Measurements from ENCODE around the gene TRIM58.
A peak's percentile ranks its signal among the peaks of the same experiment; 100 is the strongest.

Gene TRIM58

GRCh38 chr1:247825362-247825761 is 31.6 kb upstream of the TRIM58 start:
- Histone ChIP-seq H2BK12ac (ENCODE audit: low read length) (no peak overlapping the region), H4K12ac (ENCODE audit: low read depth, low read length) (no peak overlapping the region), H3K4me2 (ENCODE audit: low read length) (no peak overlapping the region), H3K27ac (ENCODE audit: low read depth, low read length) (no peak overlapping the region), H2BK5ac (ENCODE audit: low read depth, low read length, poor library complexity) (no peak overlapping the region), H3K14ac (ENCODE audit: low read length) (no peak overlapping the region), H3K36me3 (ENCODE audit: control insufficient read depth in 1 of 2, insufficient read depth in 2 of 2, low read length in 2 of 2) (no peaks in the 10 kb centered on the region), H3K4me3 (ENCODE audit: low read depth, low read length) (no peak overlapping the region), H2BK120ac (ENCODE audit: insufficient read depth, low read length, poor library complexity) (no peak overlapping the region), H3K23ac (ENCODE audit: low read length) (no peak overlapping the region), H3K9me3 (ENCODE audit: insufficient read depth, low read depth, low read length) (no peaks in the 10 kb centered on the region), H4K91ac (ENCODE audit: low read depth, low read length) (no peak overlapping the region), H4K8ac (ENCODE audit: low read depth, low read length) (no peak overlapping the region), H3K79me2 (ENCODE audit: control insufficient read depth, insufficient read depth, low read length, poor library complexity) (no peaks in the 10 kb centered on the region), H3K18ac (ENCODE audit: low read length) (no peak overlapping the region), H3K4me1 (ENCODE audit: control insufficient read depth in 1 of 2, insufficient read depth in 2 of 2, low read length in 2 of 2) (no peaks in the 10 kb centered on the region), H2AFZ (ENCODE audit: insufficient read depth, low read length, poor library complexity) (no peak overlapping the region), H3K27me3 (ENCODE audit: insufficient read depth, low read length) (no peaks in the 10 kb centered on the region), H3K79me1 (ENCODE audit: low read length) (no peaks in the 10 kb centered on the region), H3K4ac (ENCODE audit: low read depth, low read length) (no peak overlapping the region), H3K9ac (ENCODE audit: low read length) (no peak overlapping the region), H2AK5ac (ENCODE audit: low read length) (no peak overlapping the region)
- WGBS (ENCODE audit: extremely low coverage, insufficient coverage, insufficient read length): no CpG with 5 or more reads among the region's 13 CpGs
- DNase-seq: no peak

- no peak overlapping the region for H2BK120ac ChIP-seq (ENCODE audit: insufficient read depth, low read length, poor library complexity)
- H3K79me2 ChIP-seq (ENCODE audit: control insufficient read depth, insufficient read depth, low read length, poor library complexity): no peaks in the 10 kb centered on the region
- no CpG with 5 or more reads among the region's 1 CpG for whole genome bisulfite sequencing (ENCODE audit: extremely low coverage, insufficient coverage, insufficient read length)
- no peak overlapping the region for H4K12ac ChIP-seq (ENCODE audit: low read depth, low read length)
- no peak overlapping the region for H3K14ac ChIP-seq (ENCODE audit: low read length)
- H2BK12ac ChIP-seq (ENCODE audit: low read length): no peak overlapping the region
- H3K27me3 ChIP-seq (ENCODE audit: insufficient read depth, low read length): no peaks in the 10 kb centered on the region
- no peak overlapping the region for H3K23ac ChIP-seq (ENCODE audit: low read length)
- no peaks in the 10 kb centered on the region for H3K4me1 ChIP-seq (ENCODE audit: control insufficient read depth in 1 of 2, insufficient read depth in 2 of 2, low read length in 2 of 2)
- no peaks in the 10 kb centered on the region for H3K79me1 ChIP-seq (ENCODE audit: low read length)
- no peak for DNase-seq
- H3K4ac ChIP-seq (ENCODE audit: low read depth, low read length): no peak overlapping the region
- H4K91ac ChIP-seq (ENCODE audit: low read depth, low read length): no peak overlapping the region
- no peak overlapping the region for H2AK5ac ChIP-seq (ENCODE audit: low read length)
- H3K4me3 ChIP-seq (ENCODE audit: low read depth, low read length): no peak overlapping the region
- no peaks in the 10 kb centered on the region for H3K36me3 ChIP-seq (ENCODE audit: control insufficient read depth in 1 of 2, insufficient read depth in 2 of 2, low read length in 2 of 2)
- no peaks in the 10 kb centered on the region for H3K9me3 ChIP-seq (ENCODE audit: insufficient read depth, low read depth, low read length)
- no peak overlapping the region for H4K8ac ChIP-seq (ENCODE audit: low read depth, low read length)
- H3K18ac ChIP-seq (ENCODE audit: low read length): no peak overlapping the region
- H2BK5ac ChIP-seq (ENCODE audit: low read depth, low read length, poor library complexity): no peak overlapping the region
- no peak overlapping the region for H3K4me2 ChIP-seq (ENCODE audit: low read length)
- no peak overlapping the region for H3K27ac ChIP-seq (ENCODE audit: low read depth, low read length)
- H2AFZ ChIP-seq (ENCODE audit: insufficient read depth, low read length, poor library complexity): no peak overlapping the region
- H3K9ac ChIP-seq (ENCODE audit: low read length): no peak overlapping the region
Observed at GRCh38 chr1:247829656-247830055, 27.3 kb upstream of the TRIM58 start.

GRCh38 chr1:247833601-247834000 is 23.4 kb upstream of the TRIM58 start:
- Histone ChIP-seq H4K91ac (ENCODE audit: low read depth, low read length) (no peak overlapping the region), H3K36me3 (ENCODE audit: control insufficient read depth in 1 of 2, insufficient read depth in 2 of 2, low read length in 2 of 2) (no peaks in the 10 kb centered on the region), H3K18ac (ENCODE audit: low read length) (no peak overlapping the region), H3K14ac (ENCODE audit: low read length) (no peak overlapping the region), H3K9ac (ENCODE audit: low read length) (no peak overlapping the region), H2AFZ (ENCODE audit: insufficient read depth, low read length, poor library complexity) (no peak overlapping the region), H3K4me1 (ENCODE audit: control insufficient read depth in 1 of 2, insufficient read depth in 2 of 2, low read length in 2 of 2) (no peaks in the 10 kb centered on the region), H2BK12ac (ENCODE audit: low read length) (no peak overlapping the region), H4K8ac (ENCODE audit: low read depth, low read length) (no peak overlapping the region), H3K79me2 (ENCODE audit: control insufficient read depth, insufficient read depth, low read length, poor library complexity) (no peaks in the 10 kb centered on the region), H3K79me1 (ENCODE audit: low read length) (no peaks in the 10 kb centered on the region), H3K9me3 (ENCODE audit: insufficient read depth, low read depth, low read length) (no peaks in the 10 kb centered on the region), H3K4ac (ENCODE audit: low read depth, low read length) (no peak overlapping the region), H2BK120ac (ENCODE audit: insufficient read depth, low read length, poor library complexity) (no peak overlapping the region), H2AK5ac (ENCODE audit: low read length) (no peak overlapping the region), H4K12ac (ENCODE audit: low read depth, low read length) (no peak overlapping the region), H3K4me3 (ENCODE audit: low read depth, low read length) (peak overlapping the region; percentile 27), H3K27ac (ENCODE audit: low read depth, low read length) (no peak overlapping the region), H3K27me3 (ENCODE audit: insufficient read depth, low read length) (no peaks in the 10 kb centered on the region), H2BK5ac (ENCODE audit: low read depth, low read length, poor library complexity) (no peak overlapping the region), H3K23ac (ENCODE audit: low read length) (no peak overlapping the region), H3K4me2 (ENCODE audit: low read length) (no peak overlapping the region)
- DNase-seq: no peak
- WGBS (ENCODE audit: extremely low coverage, insufficient coverage, insufficient read length): no CpG with 5 or more reads among the region's 6 CpGs

DNA sequence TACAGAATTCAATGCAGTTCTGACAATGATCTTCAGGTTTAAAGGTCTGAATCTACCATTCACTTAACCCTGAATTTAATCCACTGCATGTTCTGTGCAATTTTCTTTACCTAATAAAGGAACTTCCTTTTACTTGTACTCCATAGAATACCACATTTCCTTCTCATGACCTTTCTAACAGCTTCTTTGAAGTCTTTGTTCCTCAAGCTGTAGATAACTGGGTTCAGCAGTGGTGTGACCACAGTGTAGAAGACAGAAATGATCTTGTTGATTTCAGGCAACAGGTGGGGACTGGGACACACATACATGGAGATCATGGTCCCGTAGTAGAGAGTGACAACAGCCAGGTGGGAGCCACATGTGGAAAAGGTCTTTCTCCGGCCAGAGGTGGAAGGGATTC is 16.2 kb upstream of the TRIM58 start:
- Histone ChIP-seq H4K8ac (ENCODE audit: low read depth, low read length) (no peak overlapping the region), H3K36me3 (ENCODE audit: control insufficient read depth in 1 of 2, insufficient read depth in 2 of 2, low read length in 2 of 2) (no peaks in the 10 kb centered on the region), H2BK120ac (ENCODE audit: insufficient read depth, low read length, poor library complexity) (no peak overlapping the region), H3K27ac (ENCODE audit: low read depth, low read length) (no peak overlapping the region), H3K23ac (ENCODE audit: low read length) (no peak overlapping the region), H3K27me3 (ENCODE audit: insufficient read depth, low read length) (no peaks in the 10 kb centered on the region), H3K9me3 (ENCODE audit: insufficient read depth, low read depth, low read length) (peaks cover 5% of the 10 kb centered on the region), H3K79me1 (ENCODE audit: low read length) (no peaks in the 10 kb centered on the region), H2AK5ac (ENCODE audit: low read length) (no peak overlapping the region), H4K12ac (ENCODE audit: low read depth, low read length) (no peak overlapping the region), H2AFZ (ENCODE audit: insufficient read depth, low read length, poor library complexity) (no peak overlapping the region), H2BK12ac (ENCODE audit: low read length) (no peak overlapping the region), H3K4me2 (ENCODE audit: low read length) (no peak overlapping the region), H4K91ac (ENCODE audit: low read depth, low read length) (no peak overlapping the region), H3K14ac (ENCODE audit: low read length) (no peak overlapping the region), H3K4me1 (ENCODE audit: control insufficient read depth in 1 of 2, insufficient read depth in 2 of 2, low read length in 2 of 2) (peaks cover 0 to 3% of the 10 kb centered on the region in 2 experiments), H2BK5ac (ENCODE audit: low read depth, low read length, poor library complexity) (no peak overlapping the region), H3K4ac (ENCODE audit: low read depth, low read length) (no peak overlapping the region), H3K4me3 (ENCODE audit: low read depth, low read length) (no peak overlapping the region), H3K79me2 (ENCODE audit: control insufficient read depth, insufficient read depth, low read length, poor library complexity) (no peaks in the 10 kb centered on the region), H3K9ac (ENCODE audit: low read length) (no peak overlapping the region), H3K18ac (ENCODE audit: low read length) (no peak overlapping the region)
- DNase-seq: no peak
- WGBS (ENCODE audit: extremely low coverage, insufficient coverage, insufficient read length): no CpG with 5 or more reads among the region's 2 CpGs

Data from trophoblast cell (in vitro differentiated cells and primary cell).